Esophagus muscularis mucosa (tissue), 4 donors: ENCODE data around the gene DOCK6. TPM values are rescaled to one million over a fixed set of nuclear protein-coding genes. Genes with fewer than 3 reads are reported as not detected.

Source experiments
- DNase-seq: peaks from one replicate; pipeline ENCODE4 v3.0.0-alpha.2; 2017; ENCODE audit errors: extremely low spot score
- H3K27ac ChIP-seq, 4 donors: fragments of 200-600 bp; sonication (generic); replicated peaks in 1 of 4; 1 replicate in 3 of 4; 2 replicates in 1 of 4; pipeline ENCODE4 v1.5.1; 2016 to 2019; ENCODE audit warnings: mild to moderate bottlenecking in 1 of 4
- H3K27me3 ChIP-seq, 4 donors: fragments of 200-600 bp; sonication (generic); one replicate each; pipeline versions ENCODE4 v1.5.1 to v1.6.0; 2016 to 2019
- H3K36me3 ChIP-seq, 4 donors: fragments of 200-600 bp; sonication (generic); one replicate each; pipeline ENCODE4 v1.5.1; 2016 to 2019
- H3K4me1 ChIP-seq, 4 donors: fragments of 200-600 bp; sonication (generic); one replicate each; pipeline ENCODE4 v1.5.1; 2016 to 2019
- H3K4me3 ChIP-seq, 4 donors: fragments of 200-600 bp; sonication (generic); 1 replicate in 2 of 4; 2 replicates in 2 of 4; pipeline ENCODE4 v1.5.1; 2016 to 2019; ENCODE audit warnings: mild to moderate bottlenecking in 4 of 4, moderate library complexity in 1 of 4
- H3K9me3 ChIP-seq, 4 donors: fragments of 200-600 bp; sonication (generic); 1 replicate in 3 of 4; 2 replicates in 1 of 4; pipeline ENCODE4 v1.5.1; 2016 to 2019
- CTCF ChIP-seq, 3 experiments: fragments of 200-600 bp in 2 of 3; fragments of 450-650 bp in 1 of 3; sonication (generic) in 2 of 3; IDR thresholded peaks; one replicate each; pipeline ENCODE4 v1.5.1; 2017 to 2019; ENCODE audit warnings: antibody characterized with exemption in 3 of 3, mild to moderate bottlenecking in 2 of 3, moderate library complexity in 1 of 3
- EP300 ChIP-seq: sonication (generic); formaldehyde crosslinking; IDR thresholded peaks from one replicate; pipeline ENCODE4 v1.6.1; 2017; ENCODE audit warnings: antibody characterized with exemption
- POLR2A ChIP-seq: fragments of 450-650 bp; IDR thresholded peaks from one replicate; pipeline ENCODE4 v1.6.1; 2017; ENCODE audit warnings: antibody characterized with exemption, moderate library complexity, mild to moderate bottlenecking, low read depth
- POLR2AphosphoS5 ChIP-seq, 2 donors: sonication (generic); formaldehyde crosslinking; IDR thresholded peaks; one replicate each; pipeline ENCODE4 v1.6.1; 2017; ENCODE audit warnings: antibody characterized with exemption in 2 of 2
- WGBS: methylation state at CpG from one replicate; pipeline ENCODE4 v1.1.5; 2018; 5-methylcytosine and 5-hydroxymethylcytosine counted together
- intact Hi-C: fragments of 100-400 bp; cut with DNase I; formaldehyde crosslinking; loops from one replicate; pipeline ENCODE4 v1.15.1; 2023
- total RNA-seq, 4 donors: library from RNA; depleted of rRNA; stranded (reverse); fragments of >200 nt; gene quantifications; one replicate each; pipeline versions ENCODE4 v1.1.0 to v1.2.1, GENCODE V29; 2016

The DOCK6 gene
- total RNA-seq, 4 donors from 2014 or later = 32.6 to 51.0 (median 40.1) TPM

GRCh38 chr19:11269408-11269807 is 7.1 kb upstream of the DOCK6 start:
- intact Hi-C loops = no loop called here
- no peak overlapping the region for H3K4me3 ChIP-seq
- peaks cover 24 to 29% (median 26%) of the 10 kb centered on the region in 4 donors for H3K4me1 ChIP-seq
- DNase-seq = no peak
- TF ChIP-seq CTCF (IDR thresholded peaks at IDR 0.05) (no peak), POLR2A (no peak), POLR2AphosphoS5 (IDR thresholded peaks at IDR 0.05) (no peak), EP300 (no peak)
- no peaks in the 10 kb centered on the region for H3K27me3 ChIP-seq
- WGBS = 23% methylated on average over 7 of the region's 7 CpGs
- H3K9me3 ChIP-seq = no peaks in the 10 kb centered on the region
- peak overlapping the region; percentile 66 to 75 (median 68) for H3K27ac ChIP-seq
- no peaks in the 10 kb centered on the region for H3K36me3 ChIP-seq

DNA sequence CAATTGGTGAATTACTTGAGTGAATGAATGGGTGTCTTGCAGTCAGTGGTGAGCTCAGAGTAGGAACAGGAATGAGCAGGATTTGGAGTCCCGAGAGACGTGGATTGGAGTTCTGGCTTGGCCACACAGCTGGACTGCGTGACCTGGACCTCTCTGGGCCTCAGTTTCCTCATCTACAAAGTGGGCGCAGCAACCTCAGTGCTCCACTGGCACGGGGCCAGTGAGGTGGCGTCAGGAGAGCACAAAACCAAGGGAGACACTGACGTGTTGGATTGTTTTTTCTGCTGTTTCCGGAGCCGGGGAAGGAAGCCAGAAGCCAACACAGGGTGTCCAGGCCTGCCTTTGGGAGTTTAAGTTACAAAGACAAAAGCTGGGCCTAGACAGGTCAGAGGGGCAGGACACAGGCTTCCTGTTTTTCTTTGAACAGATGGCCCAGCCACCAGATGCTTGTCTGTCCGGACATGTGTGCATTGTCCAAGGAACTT is 6.5 kb upstream of the DOCK6 start:
- Histone ChIP-seq H3K9me3 (no peaks in the 10 kb centered on the region), H3K27me3 (no peaks in the 10 kb centered on the region), H3K36me3 (no peaks in the 10 kb centered on the region), H3K4me3 (no peak overlapping the region), H3K27ac (peak overlapping the region; percentile 66 to 75 (median 68)), H3K4me1 (peaks cover 24 to 32% (median 30%) of the 10 kb centered on the region in 4 donors)
- DNase-seq = no peak
- intact Hi-C loops = no loop called here
- 20% methylated on average over 10 of the region's 10 CpGs for WGBS
- no peak for TF ChIP-seq CTCF (IDR thresholded peaks at IDR 0.05)
- no peak for TF ChIP-seq POLR2A
- TF ChIP-seq EP300 = no peak
- peak; percentile 77 to 80 for TF ChIP-seq POLR2AphosphoS5 (IDR thresholded peaks at IDR 0.05)

GRCh38 chr19:11267316-11268085 is 5.2 kb upstream of the DOCK6 start:
- H3K4me3 ChIP-seq = no peak overlapping the region
- intact Hi-C loops = no loop called here
- no peak for DNase-seq
- H3K4me1 ChIP-seq = peaks cover 33 to 39% (median 36%) of the 10 kb centered on the region in 4 donors
- no peaks in the 10 kb centered on the region for H3K9me3 ChIP-seq
- no peaks in the 10 kb centered on the region for H3K36me3 ChIP-seq
- WGBS = 93% methylated on average over 10 of the region's 10 CpGs
- peak overlapping the region in 3 of 4 donors; percentile 22 to 66 (median 66) for H3K27ac ChIP-seq
- TF ChIP-seq EP300 (no peak), POLR2A (no peak), CTCF (IDR thresholded peaks at IDR 0.05) (no peak)
- H3K27me3 ChIP-seq = no peaks in the 10 kb centered on the region

DNA sequence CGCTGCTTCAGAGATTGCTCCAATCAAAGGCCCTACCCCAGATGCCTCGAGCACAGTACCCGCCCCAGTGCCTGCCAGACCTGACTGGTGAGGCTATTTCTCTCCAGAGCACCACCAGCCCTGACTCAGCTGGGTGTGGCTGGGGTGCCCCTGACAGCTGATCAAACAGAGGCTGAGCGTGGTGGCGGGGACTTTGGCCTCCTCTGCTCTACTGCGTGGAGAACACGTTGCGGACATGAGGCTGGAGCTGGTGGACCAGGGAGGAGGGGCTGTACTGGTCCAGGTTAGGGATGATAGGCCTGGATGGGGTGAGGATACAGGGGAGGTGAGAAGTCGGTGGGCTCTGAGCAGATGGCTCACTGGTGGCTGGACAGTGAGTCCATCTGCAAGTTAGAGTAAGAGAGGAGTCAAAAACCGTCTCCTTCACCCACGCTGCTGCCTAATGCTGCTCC is 3.5 kb upstream of the DOCK6 start:
- no peaks in the 10 kb centered on the region for H3K9me3 ChIP-seq
- DNase-seq = no peak
- peak overlapping the region in 2 of 4 donors; percentile 10 to 38 for H3K27ac ChIP-seq
- 75% methylated on average over 9 of the region's 11 CpGs for WGBS
- no peaks in the 10 kb centered on the region for H3K36me3 ChIP-seq
- H3K4me1 ChIP-seq = peaks cover 32 to 53% (median 46%) of the 10 kb centered on the region in 4 donors
- intact Hi-C loops = no loop called here
- H3K4me3 ChIP-seq = no peak overlapping the region
- TF ChIP-seq POLR2A (no peak), EP300 (no peak), POLR2AphosphoS5 (IDR thresholded peaks at IDR 0.05) (no peak), CTCF (IDR thresholded peaks at IDR 0.05) (no peak)
- H3K27me3 ChIP-seq = no peaks in the 10 kb centered on the region
